ENCODE measurements around the gene ASTN2. TPM values are rescaled to one million over a fixed set of nuclear protein-coding genes. Genes with fewer than 3 reads are reported as not detected.

Gene ASTN2
- total and polyA plus RNA-seq, 10 of the 15 experiments (the other 5 are each of a cell fraction or from before 2014, with no cell fraction given), result 1.4 to 15.7 (median 7.0) TPM

DNA sequence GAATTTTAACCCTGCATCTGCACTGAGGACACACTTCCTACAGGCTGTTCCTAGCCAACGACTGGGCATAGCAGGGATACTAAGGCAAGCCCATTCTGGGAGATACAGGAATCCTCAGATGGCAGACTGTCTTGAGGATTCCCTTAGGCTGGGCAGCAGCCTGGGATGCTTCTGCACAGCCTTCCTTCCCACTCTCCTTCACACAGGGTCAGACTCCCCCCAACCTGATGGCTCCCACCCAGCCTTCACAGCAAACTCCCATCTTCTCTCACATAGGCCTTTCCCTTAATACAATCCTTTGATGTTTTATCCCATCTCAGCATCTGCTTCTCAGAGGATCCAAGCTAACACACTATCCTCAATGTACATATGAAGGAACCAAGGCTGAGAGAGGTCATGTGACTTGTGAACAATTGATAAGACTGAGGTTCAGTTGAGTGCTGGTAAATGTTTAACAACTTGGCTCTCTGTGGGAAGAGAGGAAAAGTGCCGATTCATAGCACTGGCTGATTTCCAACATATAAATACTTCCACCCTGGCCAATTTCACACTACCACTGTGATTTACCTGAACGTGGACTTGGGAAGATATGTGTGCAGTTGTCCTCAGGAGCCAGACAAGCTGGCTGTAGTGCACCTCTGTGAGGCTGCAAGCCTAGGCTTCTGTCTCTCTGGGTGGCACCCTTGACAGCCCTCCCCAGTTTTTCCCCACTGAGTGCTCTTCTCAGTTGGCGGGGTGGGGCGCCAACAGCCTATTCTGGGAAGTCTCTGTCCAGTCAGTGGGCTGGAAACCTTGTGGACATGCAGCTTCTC, 848.0 kb downstream of the ASTN2 start:
- POLR2A ChIA-PET, result no interaction called here

More for the DNA sequence above, 848.0 kb downstream of the ASTN2 start:
- ChIA-PET SMC1A (ENCODE audit: uncharacterized antibody, unreplicated experiment) (no interaction called here), RAD21 (ENCODE audit: unreplicated experiment) (no interaction called here), CTCF (interaction anchor here (0.7 kb wide), 1 partner anchor 34 kb away, joined by 3 read pairs; no protein-coding TSS in a partner anchor)
- no peaks in the 10 kb centered on the region for H3K4me1 ChIP-seq (ENCODE audit: control insufficient read depth, insufficient read depth, low read length)
- FAIRE-seq, result no peak
- no peak for ATAC-seq
- WGBS (ENCODE audit: insufficient coverage, insufficient replicate concordance, low lambda C conversion rate, missing lambda C conversion rate), result 57% methylated on average over 5 of the region's 5 CpGs
- intact Hi-C loops (cut with micrococcal nuclease; ENCODE audit: unreplicated experiment), result no loop called here
- H3K9me3 ChIP-seq (replicated peaks; ENCODE audit: control insufficient read depth, insufficient read depth, low read length), result no peaks in the 10 kb centered on the region
- no peaks in the 10 kb centered on the region; a peak in 1 of 4 replicates for H3K36me3 ChIP-seq (ENCODE audit: control insufficient read depth in 2 of 2, insufficient read depth in 2 of 2, low read length in 1 of 2)
- no peaks in the 10 kb centered on the region for H3K79me2 ChIP-seq (ENCODE audit: control insufficient read depth, insufficient read depth, low read length)
- in situ Hi-C loops (cut with MboI), result no loop called here
- H4K20me1 ChIP-seq (ENCODE audit: control insufficient read depth, insufficient read depth), result no peaks in the 10 kb centered on the region
- no peaks in the 10 kb centered on the region for H3K27me3 ChIP-seq (replicated peaks in 1 of 2; ENCODE audit: control insufficient read depth in 2 of 2, insufficient read depth in 2 of 2, low read length in 1 of 2)
- no peak for DNase-seq (ENCODE audit: low read depth, low spot score)
- no peak overlapping the region for H3K4me2 ChIP-seq (ENCODE audit: control insufficient read depth, insufficient read depth)
- no peak overlapping the region for H2AFZ ChIP-seq (ENCODE audit: control insufficient read depth, low read depth, low read length)
- TF ChIP-seq TCF7 (IDR thresholded peaks at IDR 0.05; ENCODE audit: borderline replicate concordance) (no peak), TAF1 (IDR thresholded peaks at IDR 0.05; ENCODE audit: borderline replicate concordance, low read depth, low read length) (no peak), BRCA1 (IDR thresholded peaks at IDR 0.05; ENCODE audit: low read depth, low read length) (no peak), ZSCAN29 (IDR thresholded peaks at IDR 0.05) (no peak), SREBF1 (IDR thresholded peaks at IDR 0.05; ENCODE audit: low read length) (no peak), NR2F1 (conservative IDR thresholded peaks at IDR 0.05) (no peak)
- TF ChIP-seq, protein P1, sequence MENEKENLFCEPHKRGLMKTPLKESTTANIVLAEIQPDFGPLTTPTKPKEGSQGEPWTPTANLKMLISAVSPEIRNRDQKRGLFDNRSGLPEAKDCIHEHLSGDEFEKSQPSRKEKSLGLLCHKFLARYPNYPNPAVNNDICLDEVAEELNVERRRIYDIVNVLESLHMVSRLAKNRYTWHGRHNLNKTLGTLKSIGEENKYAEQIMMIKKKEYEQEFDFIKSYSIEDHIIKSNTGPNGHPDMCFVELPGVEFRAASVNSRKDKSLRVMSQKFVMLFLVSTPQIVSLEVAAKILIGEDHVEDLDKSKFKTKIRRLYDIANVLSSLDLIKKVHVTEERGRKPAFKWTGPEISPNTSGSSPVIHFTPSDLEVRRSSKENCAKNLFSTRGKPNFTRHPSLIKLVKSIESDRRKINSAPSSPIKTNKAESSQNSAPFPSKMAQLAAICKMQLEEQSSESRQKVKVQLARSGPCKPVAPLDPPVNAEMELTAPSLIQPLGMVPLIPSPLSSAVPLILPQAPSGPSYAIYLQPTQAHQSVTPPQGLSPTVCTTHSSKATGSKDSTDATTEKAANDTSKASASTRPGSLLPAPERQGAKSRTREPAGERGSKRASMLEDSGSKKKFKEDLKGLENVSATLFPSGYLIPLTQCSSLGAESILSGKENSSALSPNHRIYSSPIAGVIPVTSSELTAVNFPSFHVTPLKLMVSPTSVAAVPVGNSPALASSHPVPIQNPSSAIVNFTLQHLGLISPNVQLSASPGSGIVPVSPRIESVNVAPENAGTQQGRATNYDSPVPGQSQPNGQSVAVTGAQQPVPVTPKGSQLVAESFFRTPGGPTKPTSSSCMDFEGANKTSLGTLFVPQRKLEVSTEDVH (IDR thresholded peaks at IDR 0.05; ENCODE audit: low read depth, partially characterized antibody), result no peak
- TF ChIP-seq, protein P2, sequence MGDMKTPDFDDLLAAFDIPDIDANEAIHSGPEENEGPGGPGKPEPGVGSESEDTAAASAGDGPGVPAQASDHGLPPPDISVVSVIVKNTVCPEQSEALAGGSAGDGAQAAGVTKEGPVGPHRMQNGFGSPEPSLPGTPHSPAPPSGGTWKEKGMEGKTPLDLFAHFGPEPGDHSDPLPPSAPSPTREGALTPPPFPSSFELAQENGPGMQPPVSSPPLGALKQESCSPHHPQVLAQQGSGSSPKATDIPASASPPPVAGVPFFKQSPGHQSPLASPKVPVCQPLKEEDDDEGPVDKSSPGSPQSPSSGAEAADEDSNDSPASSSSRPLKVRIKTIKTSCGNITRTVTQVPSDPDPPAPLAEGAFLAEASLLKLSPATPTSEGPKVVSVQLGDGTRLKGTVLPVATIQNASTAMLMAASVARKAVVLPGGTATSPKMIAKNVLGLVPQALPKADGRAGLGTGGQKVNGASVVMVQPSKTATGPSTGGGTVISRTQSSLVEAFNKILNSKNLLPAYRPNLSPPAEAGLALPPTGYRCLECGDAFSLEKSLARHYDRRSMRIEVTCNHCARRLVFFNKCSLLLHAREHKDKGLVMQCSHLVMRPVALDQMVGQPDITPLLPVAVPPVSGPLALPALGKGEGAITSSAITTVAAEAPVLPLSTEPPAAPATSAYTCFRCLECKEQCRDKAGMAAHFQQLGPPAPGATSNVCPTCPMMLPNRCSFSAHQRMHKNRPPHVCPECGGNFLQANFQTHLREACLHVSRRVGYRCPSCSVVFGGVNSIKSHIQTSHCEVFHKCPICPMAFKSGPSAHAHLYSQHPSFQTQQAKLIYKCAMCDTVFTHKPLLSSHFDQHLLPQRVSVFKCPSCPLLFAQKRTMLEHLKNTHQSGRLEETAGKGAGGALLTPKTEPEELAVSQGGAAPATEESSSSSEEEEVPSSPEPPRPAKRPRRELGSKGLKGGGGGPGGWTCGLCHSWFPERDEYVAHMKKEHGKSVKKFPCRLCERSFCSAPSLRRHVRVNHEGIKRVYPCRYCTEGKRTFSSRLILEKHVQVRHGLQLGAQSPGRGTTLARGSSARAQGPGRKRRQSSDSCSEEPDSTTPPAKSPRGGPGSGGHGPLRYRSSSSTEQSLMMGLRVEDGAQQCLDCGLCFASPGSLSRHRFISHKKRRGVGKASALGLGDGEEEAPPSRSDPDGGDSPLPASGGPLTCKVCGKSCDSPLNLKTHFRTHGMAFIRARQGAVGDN (IDR thresholded peaks at IDR 0.05), result no peak
- TF ChIP-seq, protein P3, sequence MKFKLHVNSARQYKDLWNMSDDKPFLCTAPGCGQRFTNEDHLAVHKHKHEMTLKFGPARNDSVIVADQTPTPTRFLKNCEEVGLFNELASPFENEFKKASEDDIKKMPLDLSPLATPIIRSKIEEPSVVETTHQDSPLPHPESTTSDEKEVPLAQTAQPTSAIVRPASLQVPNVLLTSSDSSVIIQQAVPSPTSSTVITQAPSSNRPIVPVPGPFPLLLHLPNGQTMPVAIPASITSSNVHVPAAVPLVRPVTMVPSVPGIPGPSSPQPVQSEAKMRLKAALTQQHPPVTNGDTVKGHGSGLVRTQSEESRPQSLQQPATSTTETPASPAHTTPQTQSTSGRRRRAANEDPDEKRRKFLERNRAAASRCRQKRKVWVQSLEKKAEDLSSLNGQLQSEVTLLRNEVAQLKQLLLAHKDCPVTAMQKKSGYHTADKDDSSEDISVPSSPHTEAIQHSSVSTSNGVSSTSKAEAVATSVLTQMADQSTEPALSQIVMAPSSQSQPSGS (IDR thresholded peaks at IDR 0.05; ENCODE audit: low read length), result no peak
- H3K27ac ChIP-seq (ENCODE audit: control insufficient read depth, insufficient read depth), result no peak overlapping the region
- no peak overlapping the region for H3K4me3 ChIP-seq
- no TSS peak for BruUV-seq (replicated peaks)
- no peak overlapping the region for H3K9ac ChIP-seq (ENCODE audit: control insufficient read depth, insufficient read depth, low read length)
